ENCODE data around the gene PUSL1. TPM values are rescaled to one million over a fixed set of nuclear protein-coding genes. Genes with fewer than 3 reads are reported as not detected.

The PUSL1 gene
- total RNA-seq, 1 experiment from 2014 or later, result 22.7 TPM

DNA sequence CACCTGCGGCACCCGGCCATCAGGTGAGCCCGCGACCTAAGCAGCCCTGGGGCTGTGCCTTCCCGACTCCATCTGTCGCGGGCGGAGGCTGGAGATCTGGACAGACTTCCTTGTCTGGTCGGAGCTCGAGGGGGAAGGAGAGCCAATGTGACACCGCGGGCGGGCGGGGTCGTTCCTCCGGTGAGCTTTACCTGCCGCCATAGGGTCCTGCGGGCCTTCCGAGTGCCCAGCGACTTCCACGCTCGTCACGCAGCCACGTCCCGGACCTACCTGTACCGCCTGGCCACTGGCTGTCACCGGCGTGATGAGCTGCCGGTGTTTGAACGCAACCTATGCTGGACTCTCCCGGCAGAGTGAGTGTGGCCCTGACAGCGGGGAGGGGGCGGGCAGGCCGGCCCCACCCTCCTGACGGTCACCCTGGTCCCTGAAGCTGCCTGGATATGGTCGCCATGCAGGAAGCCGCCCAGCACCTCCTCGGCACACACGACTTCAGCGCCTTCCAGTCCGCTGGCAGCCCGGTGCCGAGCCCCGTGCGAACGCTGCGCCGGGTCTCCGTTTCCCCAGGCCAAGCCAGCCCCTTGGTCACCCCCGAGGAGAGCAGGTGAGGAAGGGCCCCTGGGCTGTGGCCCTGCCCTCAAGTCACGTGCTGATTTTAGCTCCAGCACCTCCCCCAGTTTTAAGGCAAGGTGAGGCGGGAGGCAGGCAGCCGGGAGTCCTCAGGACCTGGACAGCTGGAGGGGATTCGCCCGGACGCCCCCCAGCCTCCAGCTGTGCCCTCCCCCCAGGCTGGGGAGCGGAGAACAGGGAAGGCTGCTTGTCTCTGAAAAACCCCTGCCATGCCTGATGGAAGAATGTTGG, 1.1 kb downstream of the PUSL1 start:
- H3K9me3 Mint-ChIP-seq (ENCODE audit: low read depth, unreplicated experiment), result no peaks in the 10 kb centered on the region
- no peak overlapping the region for H3K27ac Mint-ChIP-seq (ENCODE audit: unreplicated experiment)
- BruUV-seq (replicated peaks), result TSS peak; percentile 39
- CTCF ChIA-PET, result interaction anchor here (0.6 kb wide), 1 partner anchor 131 kb away, joined by 3 read pairs; no protein-coding TSS in a partner anchor
- H3K4me1 Mint-ChIP-seq (ENCODE audit: low read depth, unreplicated experiment), result no peaks in the 10 kb centered on the region
- TF ChIP-seq, protein P1, sequence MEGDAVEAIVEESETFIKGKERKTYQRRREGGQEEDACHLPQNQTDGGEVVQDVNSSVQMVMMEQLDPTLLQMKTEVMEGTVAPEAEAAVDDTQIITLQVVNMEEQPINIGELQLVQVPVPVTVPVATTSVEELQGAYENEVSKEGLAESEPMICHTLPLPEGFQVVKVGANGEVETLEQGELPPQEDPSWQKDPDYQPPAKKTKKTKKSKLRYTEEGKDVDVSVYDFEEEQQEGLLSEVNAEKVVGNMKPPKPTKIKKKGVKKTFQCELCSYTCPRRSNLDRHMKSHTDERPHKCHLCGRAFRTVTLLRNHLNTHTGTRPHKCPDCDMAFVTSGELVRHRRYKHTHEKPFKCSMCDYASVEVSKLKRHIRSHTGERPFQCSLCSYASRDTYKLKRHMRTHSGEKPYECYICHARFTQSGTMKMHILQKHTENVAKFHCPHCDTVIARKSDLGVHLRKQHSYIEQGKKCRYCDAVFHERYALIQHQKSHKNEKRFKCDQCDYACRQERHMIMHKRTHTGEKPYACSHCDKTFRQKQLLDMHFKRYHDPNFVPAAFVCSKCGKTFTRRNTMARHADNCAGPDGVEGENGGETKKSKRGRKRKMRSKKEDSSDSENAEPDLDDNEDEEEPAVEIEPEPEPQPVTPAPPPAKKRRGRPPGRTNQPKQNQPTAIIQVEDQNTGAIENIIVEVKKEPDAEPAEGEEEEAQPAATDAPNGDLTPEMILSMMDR (IDR thresholded peaks at IDR 0.05; ENCODE audit: unreplicated experiment), result no peak
- peaks cover 75% of the 10 kb centered on the region for H3K36me3 Mint-ChIP-seq (ENCODE audit: insufficient read depth, unreplicated experiment)
- intact Hi-C loops (cut with micrococcal nuclease; ENCODE audit: unreplicated experiment), result no loop called here
- H3K4me3 Mint-ChIP-seq (ENCODE audit: low read depth, unreplicated experiment), result peak overlapping the region; percentile 73
- no peak for DNase-seq
- H3K27me3 Mint-ChIP-seq (ENCODE audit: unreplicated experiment), result no peaks in the 10 kb centered on the region

GRCh38 chr1:1310109-1310385, 1.6 kb downstream of the PUSL1 start:
- no TSS peak for BruUV-seq (replicated peaks)
- Mint-ChIP-seq H3K27me3 (ENCODE audit: unreplicated experiment) (no peaks in the 10 kb centered on the region), H3K4me1 (ENCODE audit: low read depth, unreplicated experiment) (no peaks in the 10 kb centered on the region), H3K27ac (ENCODE audit: unreplicated experiment) (no peak overlapping the region), H3K4me3 (ENCODE audit: low read depth, unreplicated experiment) (peak overlapping the region; percentile 73), H3K9me3 (ENCODE audit: low read depth, unreplicated experiment) (no peaks in the 10 kb centered on the region), H3K36me3 (ENCODE audit: insufficient read depth, unreplicated experiment) (peaks cover 75% of the 10 kb centered on the region)
- intact Hi-C loops (cut with micrococcal nuclease; ENCODE audit: unreplicated experiment), result no loop called here
- CTCF ChIA-PET, result interaction anchor here (0.6 kb wide), 1 partner anchor 130 kb away, joined by 3 read pairs; no protein-coding TSS in a partner anchor
- TF ChIP-seq, protein P1 (IDR thresholded peaks at IDR 0.05; ENCODE audit: unreplicated experiment), result no peak
- no peak for DNase-seq

DNA sequence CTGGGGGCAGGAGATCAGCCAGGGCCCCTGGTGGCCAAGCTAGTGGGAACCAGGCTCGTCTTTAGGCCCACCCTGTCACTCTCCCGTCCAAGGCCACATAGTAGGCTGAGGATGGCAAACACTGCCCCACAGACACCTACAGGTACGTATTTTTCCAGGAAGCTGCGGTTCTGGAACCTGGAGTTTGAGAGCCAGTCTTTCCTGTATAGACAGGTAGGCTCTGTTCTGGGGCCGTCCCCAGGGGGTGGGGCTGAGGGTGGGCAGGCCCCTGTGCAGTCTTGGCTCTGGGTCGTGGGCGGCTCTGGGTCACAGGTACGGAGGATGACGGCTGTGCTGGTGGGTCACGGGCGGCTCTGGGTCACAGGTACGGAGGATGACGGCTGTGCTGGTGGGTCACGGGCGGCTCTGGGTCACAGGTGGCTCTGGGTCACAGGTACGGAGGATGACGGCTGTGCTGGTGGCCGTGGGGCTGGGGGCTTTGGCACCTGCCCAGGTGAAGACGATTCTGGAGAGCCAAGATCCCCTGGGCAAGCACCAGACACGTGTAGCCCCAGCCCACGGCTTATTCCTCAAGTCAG, 2.2 kb downstream of the PUSL1 start:
- CTCF ChIA-PET, result no interaction called here
- TF ChIP-seq, protein P1 (IDR thresholded peaks at IDR 0.05; ENCODE audit: unreplicated experiment), result no peak
- Mint-ChIP-seq H3K9me3 (ENCODE audit: low read depth, unreplicated experiment) (no peaks in the 10 kb centered on the region), H3K36me3 (ENCODE audit: insufficient read depth, unreplicated experiment) (peaks cover 80% of the 10 kb centered on the region), H3K4me1 (ENCODE audit: low read depth, unreplicated experiment) (no peaks in the 10 kb centered on the region), H3K27me3 (ENCODE audit: unreplicated experiment) (no peaks in the 10 kb centered on the region), H3K4me3 (ENCODE audit: low read depth, unreplicated experiment) (no peak overlapping the region), H3K27ac (ENCODE audit: unreplicated experiment) (no peak overlapping the region)
- intact Hi-C loops (cut with micrococcal nuclease; ENCODE audit: unreplicated experiment), result no loop called here
- DNase-seq, result no peak
- BruUV-seq (replicated peaks), result no TSS peak

DNA sequence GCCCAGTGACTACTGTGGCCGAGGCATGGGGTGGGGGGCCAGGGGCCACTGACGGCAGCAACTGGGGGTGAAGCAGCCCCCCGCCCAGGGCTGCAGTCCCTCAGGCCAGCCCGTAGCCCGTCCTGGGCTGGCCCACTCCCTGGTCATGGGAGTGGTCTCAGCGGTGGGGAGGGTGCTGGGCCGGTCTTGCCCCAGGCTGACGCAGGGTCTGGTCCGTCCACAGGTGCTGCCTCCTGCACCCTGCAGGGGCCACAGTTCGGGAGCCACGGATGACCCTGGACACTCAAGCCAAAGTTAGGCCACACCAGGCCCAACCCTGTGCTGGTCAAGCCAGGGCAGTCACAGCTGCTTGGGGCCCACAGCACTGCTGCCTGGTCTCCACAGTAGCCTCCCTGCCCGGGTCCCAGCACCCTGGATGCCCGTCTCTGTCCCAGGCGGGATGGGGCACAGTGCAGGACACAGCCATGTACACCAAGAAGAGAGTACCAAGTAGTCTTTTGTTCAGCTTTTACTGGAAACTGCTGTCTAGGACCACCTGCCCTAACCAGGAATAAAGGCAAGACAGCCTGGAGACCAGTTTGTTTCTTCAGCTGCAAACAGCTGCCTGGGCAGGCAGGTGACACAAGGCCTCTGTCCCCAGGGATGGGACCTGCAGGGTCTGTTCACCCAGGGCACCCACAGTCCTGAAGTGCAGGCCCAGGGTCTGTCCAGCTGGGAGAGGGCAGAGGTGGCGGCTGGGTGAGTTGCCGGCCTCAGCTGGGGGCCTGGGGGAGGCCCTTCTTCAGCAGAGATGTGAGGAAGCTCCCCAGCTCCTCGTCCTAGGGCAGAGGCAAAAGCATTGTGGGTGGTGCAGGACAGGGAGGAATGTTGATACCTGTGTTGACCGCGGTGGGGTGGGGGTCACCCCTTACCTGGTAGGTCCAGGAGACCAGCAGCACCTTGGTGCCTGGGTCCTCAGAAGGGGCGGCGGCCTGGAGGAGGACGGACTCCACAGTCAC, 3.0 kb downstream of the PUSL1 start:
- CTCF ChIA-PET, result no interaction called here
- no peak overlapping the region for H3K4me3 Mint-ChIP-seq (ENCODE audit: low read depth, unreplicated experiment)
- H3K4me1 Mint-ChIP-seq (ENCODE audit: low read depth, unreplicated experiment), result no peaks in the 10 kb centered on the region
- H3K36me3 Mint-ChIP-seq (ENCODE audit: insufficient read depth, unreplicated experiment), result peaks cover 84% of the 10 kb centered on the region
- no peak for DNase-seq
- TF ChIP-seq, protein P1 (IDR thresholded peaks at IDR 0.05; ENCODE audit: unreplicated experiment), result no peak
- H3K27me3 Mint-ChIP-seq (ENCODE audit: unreplicated experiment), result no peaks in the 10 kb centered on the region
- H3K27ac Mint-ChIP-seq (ENCODE audit: unreplicated experiment), result no peak overlapping the region
- no peaks in the 10 kb centered on the region for H3K9me3 Mint-ChIP-seq (ENCODE audit: low read depth, unreplicated experiment)
- BruUV-seq (replicated peaks), result TSS peak; percentile 14
- intact Hi-C loops (cut with micrococcal nuclease; ENCODE audit: unreplicated experiment), result no loop called here

All from Calu3 (cell line).